Activated CD4-positive, alpha-beta T cell treated with anti-CD3 and anti-CD28 coated beads, Interleukin-2, amount 50 U/mL, for 4 hours (primary cell): ENCODE measurements around the gene MDFIC.

ENCODE experiments used
- DNase-seq, 2 experiments: peaks; one replicate each; pipeline ENCODE4 v3.0.0-alpha.2; 2020

Gene MDFIC

DNA sequence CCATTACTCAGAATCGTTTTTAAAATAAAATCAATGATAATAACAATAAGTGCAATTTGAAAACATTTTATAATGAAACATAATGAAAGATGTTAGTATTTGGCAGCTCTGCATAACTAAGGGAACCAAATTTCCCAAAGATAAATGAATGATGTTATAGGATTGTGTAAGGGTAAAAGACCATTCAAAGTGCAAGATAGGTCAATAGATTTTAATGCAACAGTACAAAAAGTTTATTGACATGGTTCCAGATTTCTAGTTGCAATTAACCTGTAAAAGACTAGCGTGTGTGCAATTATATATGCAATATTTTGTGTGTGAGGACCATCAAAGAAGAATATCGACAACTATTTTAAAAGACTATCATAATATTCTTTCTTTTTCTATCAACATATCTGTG, 122.3 kb downstream of the MDFIC start:
- DNase-seq = no peak

DNA sequence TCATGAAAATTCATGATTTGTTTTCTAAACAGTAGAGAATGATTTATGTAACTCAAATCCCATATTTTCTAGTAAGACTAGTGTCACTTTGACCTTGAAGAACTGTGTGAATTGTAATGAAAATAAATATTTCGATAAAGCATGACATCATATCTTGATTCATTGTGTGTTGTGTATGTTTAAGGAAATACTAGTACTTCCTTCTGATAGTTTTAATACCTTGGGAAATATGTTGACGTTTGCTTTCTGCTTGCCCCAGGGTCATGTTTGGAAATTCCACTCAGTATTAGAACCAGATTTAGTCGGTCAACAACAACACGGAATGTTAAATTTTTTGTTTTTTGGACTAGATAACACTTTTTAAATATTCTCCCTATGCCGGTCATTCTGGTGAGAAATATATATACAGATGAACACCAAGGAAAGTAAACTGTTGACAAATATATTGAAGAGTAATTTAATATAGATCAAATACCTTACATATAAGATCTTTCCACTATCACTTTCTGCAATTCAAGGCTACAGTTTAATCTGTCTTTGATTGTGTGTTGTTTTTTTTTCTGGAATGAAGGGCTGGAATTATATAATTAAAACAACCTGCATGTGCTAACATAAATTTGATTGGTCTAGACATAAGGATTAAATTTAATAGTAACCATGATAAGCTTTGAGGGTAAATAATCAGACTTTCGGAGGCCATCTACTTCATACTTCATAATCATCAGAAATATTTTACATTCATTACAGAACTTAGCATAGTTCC, 126.2 kb downstream of the MDFIC start:
- DNase-seq = no peak

DNA sequence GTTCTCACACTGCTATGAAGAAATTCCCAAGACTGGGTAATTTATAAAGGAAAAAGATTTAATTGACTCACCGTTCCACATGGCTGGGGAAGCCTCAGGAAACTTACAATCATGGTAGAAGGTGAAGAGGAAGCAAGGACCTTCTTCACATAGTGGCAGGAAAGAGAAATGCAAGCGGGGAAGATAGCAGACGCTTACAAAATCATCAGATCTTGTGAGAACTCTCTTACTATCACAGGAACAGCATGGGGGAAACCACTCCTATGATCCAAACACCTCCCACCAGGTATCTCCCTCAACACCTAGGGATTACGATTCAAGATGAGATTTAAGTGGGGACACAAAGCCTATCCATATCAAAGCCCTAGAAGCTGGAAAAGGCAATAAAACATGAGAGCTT, 130.8 kb downstream of the MDFIC start:
- no peak for DNase-seq

DNA sequence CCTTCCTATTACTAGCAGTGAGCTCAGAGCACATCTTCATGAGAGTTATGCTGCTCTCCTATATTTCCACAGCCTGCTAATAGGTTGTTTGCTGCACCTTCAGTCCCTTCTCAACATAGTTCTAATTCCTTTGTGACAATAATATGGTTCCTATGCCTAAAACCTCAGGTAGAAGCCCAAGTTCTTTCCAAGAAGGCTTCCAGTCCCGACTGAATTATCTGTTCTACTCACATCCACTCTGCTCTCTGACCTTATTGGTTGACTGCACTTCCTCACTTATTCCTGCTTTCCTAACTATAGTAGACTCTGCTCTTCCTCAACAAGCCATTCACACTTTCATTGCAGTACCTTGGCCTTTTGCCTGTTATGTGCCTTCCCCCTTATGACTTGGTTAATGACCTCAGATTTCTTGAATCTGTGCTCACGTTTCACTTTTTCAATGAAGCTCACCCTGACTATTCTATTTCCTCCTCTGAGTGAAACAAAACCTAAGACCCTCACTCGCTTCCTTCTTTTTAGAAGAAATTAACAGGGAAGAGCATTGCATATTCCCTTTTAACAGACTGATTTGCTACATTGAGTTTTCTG, 132.7 kb downstream of the MDFIC start:
- no peak for DNase-seq

DNA sequence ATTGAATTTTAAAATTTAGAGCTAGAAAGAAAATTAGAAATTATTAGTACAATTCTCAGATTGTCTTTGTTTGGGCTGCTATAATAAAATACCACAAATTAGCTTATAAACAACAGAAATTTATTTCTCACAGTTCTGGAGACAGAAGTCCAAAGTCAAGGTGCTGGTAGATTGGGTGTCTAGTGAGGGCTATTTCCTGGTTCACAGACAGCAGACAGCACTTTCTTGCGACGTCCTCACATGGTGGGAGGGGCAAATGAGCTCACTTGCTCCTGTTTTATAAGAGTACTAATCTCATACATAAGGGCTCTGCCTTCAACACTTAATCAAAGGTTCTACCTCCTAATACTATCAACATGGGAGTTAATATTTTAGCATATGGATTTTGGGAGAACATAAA, 134.1 kb downstream of the MDFIC start:
- DNase-seq = no peak

DNA sequence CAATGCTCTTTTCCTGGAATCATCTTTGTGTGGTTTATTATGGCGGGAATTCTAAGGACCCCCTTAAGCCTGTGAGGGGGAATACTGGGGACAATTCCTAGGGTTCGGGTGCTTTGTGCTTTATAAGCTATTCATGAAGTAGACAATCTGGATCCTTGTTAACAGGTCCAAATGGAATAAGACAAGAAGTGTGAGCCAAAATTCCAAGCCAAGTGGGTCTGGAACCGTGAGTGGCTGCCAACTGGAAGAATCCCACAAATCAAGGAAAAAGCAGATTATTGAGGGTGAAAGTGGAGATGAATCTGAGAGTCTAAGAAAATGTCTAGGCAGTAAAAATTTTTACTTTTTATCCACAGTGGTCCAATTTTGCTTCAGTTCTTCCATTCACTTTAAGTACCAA, 136.8 kb downstream of the MDFIC start:
- no peak for DNase-seq

DNA sequence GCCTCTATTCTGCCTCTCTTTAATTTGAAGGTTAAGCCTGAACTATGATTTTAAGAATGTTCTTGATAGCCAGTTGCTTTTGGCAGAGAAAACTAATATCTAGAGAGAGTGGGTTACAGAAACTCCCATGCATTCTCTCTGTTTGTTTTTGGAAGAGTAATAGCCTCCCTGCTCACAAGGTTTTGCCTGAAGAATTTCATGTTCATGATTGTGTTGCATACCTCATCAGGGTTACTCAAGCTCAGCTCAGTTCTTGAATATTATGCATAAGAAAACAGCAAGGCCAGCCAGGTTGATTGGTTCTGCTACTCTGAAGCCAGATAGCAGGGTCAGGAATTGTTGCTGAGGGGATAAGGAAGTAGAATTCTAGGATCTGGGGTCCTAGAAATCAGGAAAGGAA, 137.4 kb downstream of the MDFIC start:
- DNase-seq = no peak

DNA sequence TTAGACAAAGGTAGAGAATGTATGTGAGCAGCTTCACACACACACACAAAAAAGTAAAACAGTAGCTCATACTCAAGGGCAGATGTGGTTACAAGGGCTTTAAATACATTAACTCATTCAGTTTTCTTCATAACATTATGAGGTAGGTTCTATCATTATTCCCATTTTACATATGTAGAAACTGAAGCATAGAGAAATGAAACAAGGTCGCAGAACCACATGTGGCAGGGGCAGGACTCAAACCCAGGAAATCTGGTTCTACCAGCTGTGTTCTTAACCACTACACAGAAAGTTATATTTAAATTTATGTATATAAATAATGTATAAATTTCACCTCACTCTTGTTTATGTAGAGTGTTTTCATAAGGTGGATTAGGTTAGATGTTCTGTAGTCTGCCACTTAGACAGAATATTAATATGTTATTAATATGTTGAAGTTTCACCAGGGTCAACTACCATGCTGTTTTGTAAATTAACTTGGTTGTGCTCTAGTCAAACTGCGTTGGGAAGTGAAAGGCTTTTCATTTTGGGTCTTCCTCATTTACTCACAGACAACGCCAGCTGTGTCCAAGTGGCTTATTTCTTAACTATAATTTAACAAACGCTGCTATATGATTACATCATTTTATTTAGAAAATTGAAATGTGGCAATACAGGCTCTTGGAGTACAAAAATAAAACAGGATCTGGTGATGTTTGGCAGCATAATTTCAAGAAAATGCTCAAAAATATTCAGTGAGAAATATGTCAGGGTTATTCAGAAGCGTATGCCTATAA, 138.4 kb downstream of the MDFIC start:
- DNase-seq = no peak

DNA sequence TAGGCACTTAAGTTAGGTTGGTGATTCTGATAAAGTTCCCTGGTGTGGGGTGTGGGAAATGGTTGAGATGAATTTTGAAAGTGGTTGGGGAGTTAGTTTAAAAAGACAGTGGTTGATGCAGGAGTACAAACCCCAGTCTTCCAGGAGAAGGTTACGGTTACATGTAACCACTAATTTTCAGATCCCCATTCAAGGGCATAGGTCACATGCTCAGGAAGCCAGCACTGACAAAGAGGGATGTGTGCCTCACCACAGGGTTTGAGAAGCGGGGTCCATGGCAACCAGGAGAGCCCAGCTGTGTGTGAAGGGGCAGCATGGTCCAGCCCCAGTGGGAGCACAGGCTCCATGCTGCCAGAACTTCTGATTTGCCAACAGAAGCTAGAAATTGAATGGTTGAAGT, 144.2 kb downstream of the MDFIC start:
- no peak for DNase-seq

DNA sequence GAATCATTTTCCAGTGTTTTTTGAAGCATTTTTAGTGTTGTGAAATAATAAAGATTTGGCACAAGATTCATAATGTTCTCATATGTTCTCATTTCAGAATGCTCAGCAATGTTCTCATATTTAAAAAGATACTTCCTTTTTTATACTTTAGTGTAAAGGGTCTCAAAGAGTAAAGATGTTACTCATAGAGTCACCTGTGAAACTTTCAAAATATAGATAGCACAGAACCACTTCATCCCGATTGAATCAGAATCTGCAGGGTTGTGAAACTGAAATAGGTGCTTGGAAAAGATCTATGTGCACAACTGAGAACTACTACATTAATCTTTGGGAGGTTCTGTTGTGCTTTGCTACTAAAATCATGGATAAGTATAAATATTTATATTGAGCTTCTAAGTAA, 144.7 kb downstream of the MDFIC start:
- no peak for DNase-seq

DNA sequence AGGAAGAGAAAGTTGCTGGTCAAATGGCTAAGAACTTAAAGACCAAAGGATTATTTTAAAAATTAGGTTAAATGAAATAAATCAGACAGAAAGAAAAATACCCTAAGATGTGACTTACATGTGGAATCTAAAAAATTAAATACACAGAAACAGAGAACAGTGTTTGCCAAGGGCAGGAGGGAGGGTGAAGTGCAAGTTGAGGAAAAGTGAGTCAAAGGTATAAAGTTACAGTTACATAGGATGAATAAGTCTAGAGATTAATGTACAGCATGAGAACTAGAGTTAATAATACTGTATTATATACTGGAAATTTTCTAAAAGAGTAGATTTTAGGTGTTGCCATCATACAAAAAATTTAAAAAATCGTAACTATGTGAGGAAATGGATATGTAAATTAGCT, 146.3 kb downstream of the MDFIC start:
- DNase-seq = no peak
